T-cell (primary cell): ENCODE results near the gene PCDHGA7. TPM values are rescaled to one million over a fixed set of nuclear protein-coding genes. Genes with fewer than 3 reads are reported as not detected.

Experiments used
- ATAC-seq, 4 experiments: fragments of 200-7000 bp in 3 of 4; fragments of 150-1000 bp in 1 of 4; cut with Tn5 transposase; replicated peaks in 1 of 4; 1 replicate in 3 of 4; 2 replicates in 1 of 4; pipeline ENCODE4 v1.10.0; 2021; ENCODE audit warnings: moderate library complexity in 3 of 4, mild to moderate bottlenecking in 2 of 4, moderate number of reproducible peaks in 1 of 4
- CTCF ChIA-PET, 2 donors: fragments of 300-600 bp; sonication (Branson Sonifier 250); formaldehyde crosslinking; loops; one replicate each; lab custom pipeline; 2022; ENCODE audit warnings: antibody characterized with exemption in 2 of 2; lab: Charles Lee
- POLR2A ChIA-PET, 2 donors: fragments of 300-600 bp; sonication (Branson Sonifier 250); formaldehyde crosslinking; loops; one replicate each; lab custom pipeline; 2022; ENCODE audit warnings: antibody characterized with exemption in 2 of 2; lab: Charles Lee
- DNase-seq, 35 experiments: peaks; one replicate each; pipeline versions ENCODE4 v3.0.0 to v3.0.0-alpha.2; 2013 to 2023
- H3K27ac ChIP-seq: one replicate; pipeline ENCODE4 v1.5.1; 2013; ENCODE audit warnings: low read length
- H3K27me3 ChIP-seq, 2 experiments: replicated peaks in 1 of 2; 1 replicate in 1 of 2; 2 replicates in 1 of 2; pipeline versions ENCODE4 v1.6.1 to v1.7.0; 2013; ENCODE audit warnings: low read length in 1 of 2, mixed read lengths in 1 of 2; ENCODE audit not compliant: control insufficient read depth in 2 of 2, insufficient read depth in 2 of 2; ENCODE audit errors: extremely low read depth in 1 of 2
- H3K36me3 ChIP-seq, 2 donors: 1 replicate in 1 of 2; 2 replicates in 1 of 2; pipeline versions ENCODE4 v1.6.1 to v1.7.0; 2013; ENCODE audit warnings: low read length in 1 of 2; ENCODE audit not compliant: control insufficient read depth in 2 of 2, insufficient read depth in 1 of 2; ENCODE audit errors: extremely low read depth in 1 of 2
- H3K4me1 ChIP-seq, 2 experiments: 1 replicate in 1 of 2; 2 replicates in 1 of 2; pipeline versions ENCODE4 v1.6.1 to v1.7.0; 2013; ENCODE audit warnings: low read length in 2 of 2, mixed read lengths in 1 of 2; ENCODE audit not compliant: insufficient read depth in 2 of 2, control insufficient read depth in 1 of 2; ENCODE audit errors: extremely low read depth in 1 of 2
- H3K4me3 ChIP-seq, 2 donors: 1 replicate in 1 of 2; 2 replicates in 1 of 2; pipeline versions ENCODE4 v1.5.1 to v1.7.0; 2013; ENCODE audit warnings: mild to moderate bottlenecking in 2 of 2, low read length in 1 of 2, moderate library complexity in 1 of 2; ENCODE audit not compliant: control insufficient read depth in 1 of 2; ENCODE audit errors: extremely low read depth in 1 of 2
- H3K9me3 ChIP-seq: 2 replicates; pipeline ENCODE4 v1.7.0; 2013
- H3K27ac Mint-ChIP-seq, 2 donors: one replicate each; pipeline ENCODE4 v1.8.0; 2020 to 2021; ENCODE audit warnings: mild to moderate bottlenecking in 2 of 2, mixed read lengths in 2 of 2
- H3K27me3 Mint-ChIP-seq, 2 donors: one replicate each; pipeline ENCODE4 v1.8.0; 2021 to 2022; ENCODE audit warnings: mixed read lengths in 2 of 2
- H3K36me3 Mint-ChIP-seq: one replicate; pipeline ENCODE4 v1.8.0; 2021; ENCODE audit warnings: mixed read lengths
- H3K4me1 Mint-ChIP-seq, 3 donors: one replicate each; pipeline ENCODE4 v1.8.0; 2020 to 2022; ENCODE audit warnings: mixed read lengths in 3 of 3, mild to moderate bottlenecking in 1 of 3
- H3K4me3 Mint-ChIP-seq, 3 donors: one replicate each; pipeline ENCODE4 v1.8.0; 2020 to 2022; ENCODE audit warnings: mild to moderate bottlenecking in 3 of 3, mixed read lengths in 3 of 3, moderate library complexity in 3 of 3
- H3K9me3 Mint-ChIP-seq, 3 donors: one replicate each; pipeline ENCODE4 v1.8.0; 2020 to 2022; ENCODE audit warnings: mixed read lengths in 3 of 3
- WGBS: methylation state at CpG from one replicate; pipeline ENCODE4 v1.1.5; 2013; ENCODE audit warnings: missing lambda C conversion rate; ENCODE audit not compliant: insufficient coverage; 5-methylcytosine and 5-hydroxymethylcytosine counted together
- total RNA-seq, 35 experiments: library from RNA in 6 of 35; stranded (reverse) in 6 of 35; fragments of 120-200 nt in 1 of 35; gene quantifications; one replicate each; pipeline versions ENCODE4 v1.2.1 to v1.2.4 and lab custom pipeline; 2013 to 2026

The PCDHGA7 gene
- total RNA-seq, 5 donors from 2014 or later (not counting 1 experiment from before 2014, with no cell fraction given) = 0.16 to 0.53 (median 0.21) TPM

DNA sequence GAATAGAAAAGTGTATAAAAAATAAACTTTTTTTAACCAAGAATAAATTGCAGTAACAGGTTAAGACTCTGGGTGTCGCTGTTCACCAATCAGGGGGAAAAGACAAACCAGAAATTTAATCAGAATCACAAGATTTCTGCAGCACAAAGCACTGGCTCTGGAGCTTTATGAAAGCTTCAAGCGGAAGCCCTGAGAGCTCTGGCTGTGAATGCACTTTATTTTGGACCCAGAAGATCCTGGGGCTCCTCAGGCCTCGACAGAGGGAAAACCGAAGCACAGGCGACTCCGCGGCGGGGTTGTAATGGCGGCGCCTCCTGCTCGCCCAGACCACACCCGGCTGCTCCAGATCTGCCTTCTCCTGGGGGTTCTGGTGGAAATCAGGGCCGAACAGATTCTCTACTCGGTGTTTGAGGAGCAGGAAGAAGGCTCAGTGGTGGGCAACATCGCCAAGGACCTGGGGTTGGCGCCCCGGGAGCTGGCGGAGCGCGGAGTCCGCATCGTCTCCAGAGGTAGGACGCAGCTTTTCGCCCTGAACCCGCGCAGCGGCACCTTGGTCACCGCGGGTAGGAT lies 27.6 kb upstream of the PCDHGA7 start, which contains the start of gene PCDHGA4:
Gene PCDHGA4, plus strand, starts transcription at position 122 of the 570 bp plus-strand sequence. Its CDS starts 87 bp downstream, at position 209.
- Mint-ChIP-seq H3K4me3 (peak within 1 kb of the TSS in 2 of 3 donors; percentile 47 to 49), H3K36me3 (peaks cover 6% of the 10 kb centered on the region), H3K4me1 (peaks cover 0 to 5% (median 4%) of the 10 kb centered on the region in 3 donors), H3K27ac (no peak within 1 kb of the TSS), H3K27me3 (peaks cover 69 to 81% of the 10 kb centered on the region in 2 donors), H3K9me3 (peaks cover 19 to 33% (median 30%) of the 10 kb centered on the region in 3 donors)
- POLR2A ChIA-PET = interaction anchor here (1.0 to 1.2 kb wide), 3 partner anchors 11 to 24 kb away, joined by 3 to 5 read pairs (median 3); partner anchors contain the start of genes PCDHGA1 (in 1 of the 2) and PCDHGB3 (in 1 of the 2)
- DNase-seq = peak in 1 of 35 experiments; percentile 27
- peaks cover 0 to 7% of the 10 kb centered on the region in 2 experiments for H3K4me1 ChIP-seq
- CTCF ChIA-PET = interaction anchor here in 1 of 2 donors (1.0 kb wide), 2 partner anchors 25 to 209 kb away, joined by 3 to 8 read pairs; partner anchors contain the start of gene PCDHGA1
- WGBS = 22% methylated on average over 29 of the region's 29 CpGs
- H3K27ac ChIP-seq = no peak within 1 kb of the TSS
- H3K27me3 ChIP-seq = peaks cover 7 to 52% of the 10 kb centered on the region in 2 experiments
- H3K9me3 ChIP-seq = no peaks in the 10 kb centered on the region
- H3K36me3 ChIP-seq = no peaks in the 10 kb centered on the region
- no peak for ATAC-seq
- H3K4me3 ChIP-seq = peak within 1 kb of the TSS; percentile 13 to 49

DNA sequence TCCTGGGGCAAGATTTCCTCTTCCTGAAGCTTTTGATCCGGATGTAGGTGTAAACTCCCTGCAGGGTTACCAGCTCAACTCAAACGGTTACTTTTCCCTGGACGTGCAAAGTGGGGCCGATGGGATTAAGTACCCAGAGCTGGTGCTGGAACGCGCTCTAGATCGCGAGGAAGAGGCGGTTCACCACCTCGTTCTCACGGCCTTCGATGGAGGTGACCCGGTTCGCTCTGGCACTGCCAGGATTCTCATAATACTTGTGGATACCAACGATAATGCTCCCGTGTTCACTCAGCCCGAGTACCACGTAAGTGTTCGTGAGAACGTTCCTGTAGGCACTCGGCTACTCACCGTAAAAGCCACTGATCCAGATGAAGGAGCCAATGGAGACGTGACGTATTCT lies 26.9 kb upstream of the PCDHGA7 start:
- Mint-ChIP-seq H3K27ac (no peak overlapping the region), H3K4me3 (no peak overlapping the region), H3K9me3 (peaks cover 19 to 32% (median 29%) of the 10 kb centered on the region in 3 donors), H3K4me1 (peaks cover 0 to 2% (median 0%) of the 10 kb centered on the region in 3 donors), H3K27me3 (peaks cover 67 to 81% of the 10 kb centered on the region in 2 donors), H3K36me3 (peaks cover 4% of the 10 kb centered on the region)
- Histone ChIP-seq H3K27me3 (peaks cover 10 to 51% of the 10 kb centered on the region in 2 experiments), H3K4me3 (no peak overlapping the region), H3K27ac (no peak overlapping the region), H3K9me3 (no peaks in the 10 kb centered on the region), H3K36me3 (no peaks in the 10 kb centered on the region), H3K4me1 (peaks cover 0 to 4% of the 10 kb centered on the region in 2 experiments)
- no peak for ATAC-seq
- DNase-seq = no peak
- CTCF ChIA-PET = interaction anchor here in 1 of 2 donors (1.0 kb wide), 2 partner anchors 25 to 208 kb away, joined by 3 to 8 read pairs; partner anchors contain the start of gene PCDHGA1
- WGBS = 63% methylated on average over 24 of the region's 24 CpGs
- POLR2A ChIA-PET = interaction anchor here in 1 of 2 donors (1.0 kb wide), 2 partner anchors 11 to 25 kb away, joined by 3 to 5 read pairs; partner anchors contain the start of gene PCDHGA1

DNA sequence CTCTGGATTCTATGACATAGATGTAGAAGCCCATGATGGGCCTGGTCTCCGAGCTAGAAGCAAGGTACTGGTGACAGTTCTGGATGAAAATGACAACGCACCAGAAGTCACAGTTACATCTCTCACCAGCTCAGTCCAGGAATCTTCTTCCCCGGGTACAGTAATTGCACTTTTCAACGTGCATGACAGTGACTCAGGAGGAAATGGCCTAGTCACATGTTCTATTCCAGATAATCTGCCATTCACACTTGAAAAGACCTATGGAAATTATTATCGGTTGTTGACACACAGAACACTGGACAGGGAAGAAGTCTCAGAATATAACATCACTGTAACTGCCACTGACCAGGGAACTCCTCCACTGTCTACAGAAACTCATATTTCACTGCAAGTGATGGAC lies 26.4 kb upstream of the PCDHGA7 start:
- Mint-ChIP-seq H3K36me3 (peaks cover 9% of the 10 kb centered on the region), H3K27ac (no peak overlapping the region), H3K27me3 (peaks cover 67 to 81% of the 10 kb centered on the region in 2 donors), H3K4me3 (no peak overlapping the region), H3K4me1 (peaks cover 0 to 2% (median 0%) of the 10 kb centered on the region in 3 donors), H3K9me3 (peaks cover 21 to 37% (median 34%) of the 10 kb centered on the region in 3 donors)
- Histone ChIP-seq H3K36me3 (no peaks in the 10 kb centered on the region), H3K27me3 (peaks cover 11 to 51% of the 10 kb centered on the region in 2 experiments), H3K27ac (no peak overlapping the region), H3K4me3 (no peak overlapping the region), H3K9me3 (peaks cover 2% of the 10 kb centered on the region), H3K4me1 (peaks cover 0 to 4% of the 10 kb centered on the region in 2 experiments)
- CTCF ChIA-PET = no interaction called here
- 61% methylated on average over 4 of the region's 5 CpGs for WGBS
- POLR2A ChIA-PET = interaction anchor here in 1 of 2 donors (1.0 kb wide), 2 partner anchors 12 to 26 kb away, joined by 3 to 5 read pairs; partner anchors contain the start of gene PCDHGA1
- ATAC-seq (no peak), DNase-seq (no peak)

DNA sequence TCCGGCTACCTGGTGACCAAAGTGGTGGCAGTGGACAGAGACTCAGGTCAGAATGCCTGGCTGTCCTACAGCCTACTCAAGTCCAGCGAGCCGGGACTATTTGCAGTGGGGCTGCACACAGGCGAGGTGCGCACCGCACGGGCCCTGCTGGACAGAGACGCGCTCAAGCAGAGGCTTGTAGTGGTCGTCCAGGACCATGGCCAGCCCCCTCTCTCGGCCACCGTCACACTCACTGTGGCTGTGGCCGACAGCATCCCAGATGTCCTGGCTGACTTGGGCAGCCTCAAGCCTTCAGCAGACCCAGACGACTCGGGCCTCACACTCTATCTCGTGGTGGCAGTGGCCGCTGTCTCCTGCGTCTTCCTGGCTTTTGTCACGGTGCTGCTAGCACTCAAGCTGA lies 25.6 kb upstream of the PCDHGA7 start:
- POLR2A ChIA-PET = no interaction called here
- Mint-ChIP-seq H3K27ac (no peak overlapping the region), H3K4me1 (peaks cover 0 to 2% (median 0%) of the 10 kb centered on the region in 3 donors), H3K9me3 (peaks cover 23 to 40% (median 37%) of the 10 kb centered on the region in 3 donors), H3K4me3 (no peak overlapping the region), H3K27me3 (peaks cover 67 to 82% of the 10 kb centered on the region in 2 donors), H3K36me3 (peaks cover 11% of the 10 kb centered on the region)
- Histone ChIP-seq H3K4me1 (peaks cover 0 to 4% of the 10 kb centered on the region in 2 experiments), H3K27me3 (peaks cover 11 to 49% of the 10 kb centered on the region in 2 experiments), H3K9me3 (peaks cover 2% of the 10 kb centered on the region), H3K36me3 (no peaks in the 10 kb centered on the region), H3K4me3 (no peak overlapping the region), H3K27ac (no peak overlapping the region)
- DNase-seq (no peak), ATAC-seq (no peak)
- CTCF ChIA-PET = interaction anchor here in 1 of 2 donors (0.7 kb wide), 1 partner anchor 18 kb away, joined by 3 read pairs; the partner anchor contains the start of gene PCDHGA2
- 52% methylated on average over 19 of the region's 19 CpGs for WGBS

DNA sequence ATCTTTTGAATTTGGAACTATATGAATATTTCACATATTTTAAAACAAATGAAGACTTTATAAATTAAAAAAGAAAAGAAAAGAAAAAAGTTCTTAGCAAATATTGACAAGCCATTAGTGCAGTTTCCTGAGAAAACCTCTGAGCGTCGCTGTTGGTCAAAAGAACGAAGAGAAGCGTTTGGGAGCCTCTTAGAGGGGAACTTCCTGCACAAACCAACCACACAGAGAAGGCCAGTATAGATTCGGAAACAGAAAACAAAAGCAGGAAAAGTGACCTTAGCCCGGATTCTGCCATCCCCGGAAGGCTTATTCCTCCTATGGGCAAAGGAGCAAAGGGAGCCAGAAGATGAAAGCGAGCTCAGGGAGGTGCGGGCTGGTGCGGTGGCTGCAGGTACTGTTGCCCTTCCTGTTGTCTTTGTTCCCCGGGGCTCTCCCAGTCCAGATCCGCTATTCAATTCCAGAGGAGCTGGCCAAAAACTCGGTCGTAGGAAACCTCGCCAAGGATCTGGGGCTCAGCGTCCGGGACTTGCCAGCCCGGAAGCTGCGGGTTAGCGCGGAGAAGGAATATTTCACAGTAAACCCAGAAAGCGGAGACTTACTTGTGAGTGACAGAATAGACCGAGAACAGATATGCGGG lies 22.6 kb upstream of the PCDHGA7 start, which contains the start of gene PCDHGB2:
Gene PCDHGB2, plus strand, starts transcription at position 205 of the 637 bp plus-strand sequence. Its CDS starts 142 bp downstream, at position 347.
- H3K27ac Mint-ChIP-seq = no peak within 1 kb of the TSS
- peaks cover 72 to 90% of the 10 kb centered on the region in 2 donors for H3K27me3 Mint-ChIP-seq
- peaks cover 0 to 2% (median 0%) of the 10 kb centered on the region in 3 donors for H3K4me1 Mint-ChIP-seq
- 21% methylated on average over 16 of the region's 24 CpGs for WGBS
- Histone ChIP-seq H3K27me3 (peaks cover 22 to 55% of the 10 kb centered on the region in 2 experiments), H3K9me3 (peaks cover 8% of the 10 kb centered on the region), H3K27ac (no peak within 1 kb of the TSS), H3K36me3 (peaks cover 0 to 3% of the 10 kb centered on the region in 2 donors), H3K4me1 (peaks cover 0 to 3% of the 10 kb centered on the region in 2 experiments), H3K4me3 (peak within 1 kb of the TSS; percentile 37 to 58)
- H3K4me3 Mint-ChIP-seq = peak within 1 kb of the TSS; percentile 50 to 79 (median 70)
- peaks cover 28 to 51% (median 50%) of the 10 kb centered on the region in 3 donors for H3K9me3 Mint-ChIP-seq
- peak in 1 of 4 experiments; percentile 54 for ATAC-seq
- H3K36me3 Mint-ChIP-seq = peaks cover 18% of the 10 kb centered on the region
- CTCF ChIA-PET = interaction anchor here (0.6 to 1.1 kb wide), 2 partner anchors 204 kb away, joined by 4 to 8 read pairs; no protein-coding TSS in a partner anchor
- POLR2A ChIA-PET = no interaction called here
- DNase-seq = peak in 1 of 35 experiments; percentile 55
